Measurements from ENCODE around the gene GJC2. TPM values are rescaled to one million over a fixed set of nuclear protein-coding genes. Genes with fewer than 3 reads are reported as not detected.
A peak's percentile ranks its signal among the peaks of the same experiment; 100 is the strongest.

Gene GJC2
- total and polyA plus RNA-seq, 3 experiments from 2014 or later: 0.57 to 1.1 TPM; not detected in 1

DNA sequence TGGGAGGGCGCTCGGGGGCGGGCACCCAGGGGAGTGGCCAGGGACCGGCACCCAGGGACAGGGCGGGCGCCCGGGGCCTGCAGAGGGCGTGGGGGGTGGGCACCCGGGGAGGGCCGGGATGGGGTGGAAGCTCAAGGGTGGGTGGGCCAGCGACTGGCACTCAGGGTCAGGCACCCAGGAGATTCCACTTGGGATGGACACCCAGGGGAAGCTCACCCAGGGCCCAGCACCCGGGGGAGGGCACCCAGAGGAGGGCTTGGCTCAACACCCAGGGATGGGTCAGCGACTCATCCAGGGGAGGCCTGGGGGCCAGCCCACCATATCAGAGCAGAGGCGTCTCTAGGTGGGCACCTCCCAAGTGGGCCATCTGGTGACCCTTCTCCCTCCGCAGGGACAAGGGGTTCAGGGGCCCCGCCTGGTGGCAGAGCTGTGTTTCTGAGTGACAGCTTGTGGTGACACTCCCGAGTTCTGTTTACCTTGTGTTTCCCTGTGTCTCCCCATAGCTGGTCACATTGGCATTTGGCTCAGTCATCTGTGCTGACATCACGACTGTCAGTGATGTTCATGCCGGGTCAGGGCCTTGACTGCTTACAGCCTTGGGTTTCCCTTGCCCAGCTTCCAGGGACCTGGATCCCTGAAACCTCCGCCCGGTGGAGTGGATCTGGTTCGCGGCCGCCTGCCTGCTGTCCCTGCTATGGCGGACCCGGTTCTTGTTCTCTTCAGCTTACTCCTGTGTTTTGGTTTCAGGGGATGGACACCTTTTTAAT, 16.6 kb downstream of the GJC2 start:
- peak overlapping the region; percentile 83 for H3K4me3 ChIP-seq (ENCODE audit: low read length)
- H3K36me3 Mint-ChIP-seq: peaks cover 0 to 25% (median 2%) of the 10 kb centered on the region in 3 donors
- H3K27me3 Mint-ChIP-seq: no peaks in the 10 kb centered on the region
- H3K4me3 Mint-ChIP-seq: peak overlapping the region; percentile 79 to 95 (median 84)
- H3K4me1 ChIP-seq (ENCODE audit: insufficient read depth, low read length): peaks cover 34% of the 10 kb centered on the region
- POLR2A ChIA-PET: interaction anchor here (0.6 to 4.8 kb wide), 5 partner anchors 27 to 291 kb away, joined by 3 to 69 read pairs (median 4); partner anchors contain the start of genes GUK1 and TRIM11
- CTCF ChIA-PET: interaction anchor here (0.8 to 8.2 kb wide), 22 partner anchors 9 to 602 kb away, joined by 3 to 59 read pairs (median 5); partner anchors contain the start of genes GUK1 and MRPL55
- peak in 4 of 5 donors; percentile 47 to 78 (median 58) for DNase-seq
- H3K27ac Mint-ChIP-seq: peak overlapping the region; percentile 87 to 96 (median 94)
- H3K4me1 Mint-ChIP-seq: peaks cover 28 to 63% (median 51%) of the 10 kb centered on the region in 3 donors
- no peaks in the 10 kb centered on the region for H3K9me3 ChIP-seq (ENCODE audit: low read length)
- no peaks in the 10 kb centered on the region for H3K9me3 Mint-ChIP-seq
- peak overlapping the region; percentile 97 for H3K27ac ChIP-seq (ENCODE audit: low read depth, low read length)
- no peaks in the 10 kb centered on the region for H3K27me3 ChIP-seq (ENCODE audit: insufficient read depth, low read length, poor library complexity, severe bottlenecking)
- no peaks in the 10 kb centered on the region for H3K36me3 ChIP-seq (ENCODE audit: insufficient read depth, low read length)

DNA sequence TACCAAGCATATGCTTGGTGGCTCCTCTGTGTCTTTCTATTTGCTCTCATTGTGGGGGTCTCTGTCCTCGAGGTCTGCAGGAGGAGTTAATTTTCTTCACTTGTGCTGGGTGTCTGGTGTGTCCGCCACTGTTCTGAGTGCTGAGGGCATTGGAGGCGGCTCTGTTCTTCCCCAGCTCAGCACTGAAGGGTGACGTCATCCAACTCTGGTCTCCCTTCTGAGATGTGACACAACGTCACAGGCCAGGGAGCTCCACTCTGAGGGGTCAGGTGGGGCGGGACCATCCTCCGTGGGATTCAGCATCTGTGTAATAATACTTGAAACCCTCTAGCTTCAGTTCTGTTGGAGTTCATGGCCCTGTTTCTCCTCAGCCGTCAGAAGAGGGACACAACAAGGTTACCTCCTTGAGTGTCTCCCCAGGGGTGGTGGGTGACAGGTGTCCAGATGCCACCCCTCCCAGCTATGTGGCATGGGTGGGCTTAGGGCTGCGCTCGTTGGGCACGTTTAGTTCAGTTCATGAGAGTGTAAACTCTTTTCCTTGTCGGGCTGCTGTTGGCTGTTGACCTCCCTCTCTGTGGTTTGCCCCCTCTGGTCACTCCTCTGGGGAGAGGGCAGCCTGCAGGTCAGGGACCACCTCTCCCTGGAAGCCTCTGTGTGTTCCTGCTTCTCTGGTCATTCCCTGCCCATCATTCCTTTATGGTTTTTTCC, 19.0 kb downstream of the GJC2 start:
- Mint-ChIP-seq H3K27ac (peak overlapping the region in 6 of 8 donors; percentile 55 to 96 (median 77)), H3K36me3 (peaks cover 0 to 35% (median 3%) of the 10 kb centered on the region in 3 donors), H3K4me3 (peak overlapping the region in 1 of 7 donors; percentile 16), H3K4me1 (peaks cover 28 to 62% (median 51%) of the 10 kb centered on the region in 3 donors), H3K9me3 (no peaks in the 10 kb centered on the region), H3K27me3 (no peaks in the 10 kb centered on the region)
- no peak for DNase-seq
- no peaks in the 10 kb centered on the region for H3K36me3 ChIP-seq (ENCODE audit: insufficient read depth, low read length)
- CTCF ChIA-PET: interaction anchor here (2.2 to 8.2 kb wide), 3 partner anchors 11 to 38 kb away, joined by 5 to 59 read pairs (median 17); no protein-coding TSS in a partner anchor
- no peaks in the 10 kb centered on the region for H3K9me3 ChIP-seq (ENCODE audit: low read length)
- POLR2A ChIA-PET: no interaction called here
- no peaks in the 10 kb centered on the region for H3K27me3 ChIP-seq (ENCODE audit: insufficient read depth, low read length, poor library complexity, severe bottlenecking)
- H3K4me3 ChIP-seq (ENCODE audit: low read length): no peak overlapping the region
- H3K27ac ChIP-seq (ENCODE audit: low read depth, low read length): no peak overlapping the region
- peaks cover 16% of the 10 kb centered on the region for H3K4me1 ChIP-seq (ENCODE audit: insufficient read depth, low read length)

DNA sequence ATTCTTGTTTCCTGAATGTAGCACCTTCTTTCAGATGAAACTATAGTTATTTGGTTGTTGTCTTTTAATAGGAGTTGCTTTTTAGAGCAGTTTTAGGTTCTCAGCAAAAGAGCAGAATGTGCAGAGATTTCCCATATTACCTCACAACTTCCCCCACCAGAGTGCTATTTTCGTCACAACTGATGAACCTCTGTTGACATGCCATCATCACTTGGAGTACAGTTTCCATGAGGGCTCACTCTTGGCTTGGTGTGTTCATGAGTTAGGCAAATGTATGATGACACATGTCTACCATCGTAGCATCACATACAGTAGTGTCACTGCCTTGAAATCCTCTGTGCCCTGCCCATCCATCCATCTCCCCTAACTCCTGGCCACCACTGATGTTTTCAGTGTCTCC, 19.6 kb downstream of the GJC2 start:
- no peaks in the 10 kb centered on the region for H3K27me3 Mint-ChIP-seq
- peaks cover 0 to 35% (median 3%) of the 10 kb centered on the region in 3 donors for H3K36me3 Mint-ChIP-seq
- Histone ChIP-seq H3K9me3 (ENCODE audit: low read length) (no peaks in the 10 kb centered on the region), H3K4me3 (ENCODE audit: low read length) (no peak overlapping the region), H3K4me1 (ENCODE audit: insufficient read depth, low read length) (peaks cover 15% of the 10 kb centered on the region), H3K36me3 (ENCODE audit: insufficient read depth, low read length) (no peaks in the 10 kb centered on the region), H3K27me3 (ENCODE audit: insufficient read depth, low read length, poor library complexity, severe bottlenecking) (no peaks in the 10 kb centered on the region), H3K27ac (ENCODE audit: low read depth, low read length) (no peak overlapping the region)
- H3K4me3 Mint-ChIP-seq: no peak overlapping the region
- CTCF ChIA-PET: interaction anchor here (8.2 kb wide), 1 partner anchor 38 kb away, joined by 59 read pairs; no protein-coding TSS in a partner anchor
- POLR2A ChIA-PET: no interaction called here
- H3K9me3 Mint-ChIP-seq: no peaks in the 10 kb centered on the region
- peak overlapping the region in 5 of 8 donors; percentile 31 to 96 (median 55) for H3K27ac Mint-ChIP-seq
- peaks cover 23 to 56% (median 46%) of the 10 kb centered on the region in 3 donors for H3K4me1 Mint-ChIP-seq
- DNase-seq: no peak

DNA sequence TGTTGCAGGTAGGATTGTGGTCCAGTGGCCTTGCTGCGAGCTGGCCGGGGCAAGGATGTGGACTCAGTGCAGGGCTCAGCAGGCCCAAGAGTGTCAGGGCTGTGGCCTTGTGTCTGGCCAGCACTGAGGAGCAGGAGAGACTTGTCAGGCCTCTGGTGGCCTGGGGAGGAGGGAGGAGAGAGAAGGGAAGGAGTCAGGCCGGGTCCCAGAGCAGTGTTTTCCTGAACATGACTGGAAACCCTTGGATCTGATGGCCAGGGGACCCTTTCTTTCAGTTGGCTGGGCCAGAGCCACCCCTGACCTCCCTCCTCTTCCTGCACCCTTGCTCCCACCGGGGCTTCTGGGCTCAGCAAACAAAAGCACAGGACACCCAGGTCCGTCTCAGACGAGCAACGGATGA, 20.9 kb downstream of the GJC2 start:
- ChIA-PET POLR2A (no interaction called here), CTCF (interaction anchor here (8.2 kb wide), 1 partner anchor 40 kb away, joined by 59 read pairs; no protein-coding TSS in a partner anchor)
- H3K27ac Mint-ChIP-seq: peak overlapping the region in 2 of 8 donors; percentile 42 to 47

DNA sequence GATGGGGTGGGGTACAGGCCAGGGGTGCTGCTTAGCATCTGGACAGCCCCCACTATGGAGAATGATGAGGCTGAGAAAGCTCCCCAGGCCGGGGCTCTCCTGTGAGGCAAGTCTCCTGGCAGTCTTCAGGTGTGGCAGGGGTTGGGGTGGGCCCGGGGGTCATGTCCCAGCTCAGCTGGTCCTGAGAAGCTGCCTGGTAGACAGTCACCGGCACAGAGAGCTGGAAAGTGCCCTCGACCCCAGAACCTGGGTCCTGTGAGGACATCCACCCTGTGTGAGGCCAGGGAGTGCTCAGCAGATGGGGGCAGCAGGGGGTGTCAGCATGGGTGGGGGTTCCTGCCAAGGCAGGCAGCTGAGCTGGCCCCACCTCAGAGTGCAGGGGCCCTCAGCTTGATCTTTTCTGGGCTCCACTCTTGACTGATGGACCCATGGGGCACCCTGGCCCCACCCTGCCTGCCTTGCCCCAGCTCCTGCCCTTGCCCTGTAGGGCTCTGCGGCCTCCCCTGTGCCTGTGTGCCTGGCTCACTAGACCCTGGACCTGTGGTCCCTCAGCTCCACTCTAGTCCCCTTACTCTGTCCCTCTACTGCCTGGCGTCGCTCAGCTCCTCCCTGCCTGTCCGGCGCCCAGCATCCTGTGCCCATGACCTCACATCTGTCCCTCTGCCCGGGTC, 21.6 kb downstream of the GJC2 start:
- H3K4me3 Mint-ChIP-seq: no peak overlapping the region
- Histone ChIP-seq H3K4me1 (ENCODE audit: insufficient read depth, low read length) (peaks cover 8% of the 10 kb centered on the region), H3K27me3 (ENCODE audit: insufficient read depth, low read length, poor library complexity, severe bottlenecking) (no peaks in the 10 kb centered on the region), H3K4me3 (ENCODE audit: low read length) (no peak overlapping the region), H3K36me3 (ENCODE audit: insufficient read depth, low read length) (no peaks in the 10 kb centered on the region), H3K9me3 (ENCODE audit: low read length) (no peaks in the 10 kb centered on the region), H3K27ac (ENCODE audit: low read depth, low read length) (no peak overlapping the region)
- H3K27ac Mint-ChIP-seq: peak overlapping the region in 4 of 8 donors; percentile 14 to 50 (median 36)
- CTCF ChIA-PET: interaction anchor here (8.2 kb wide), 1 partner anchor 40 kb away, joined by 59 read pairs; no protein-coding TSS in a partner anchor
- POLR2A ChIA-PET: no interaction called here
- H3K27me3 Mint-ChIP-seq: no peaks in the 10 kb centered on the region
- peak in 1 of 5 donors; percentile 40 for DNase-seq
- no peaks in the 10 kb centered on the region for H3K9me3 Mint-ChIP-seq
- peaks cover 17 to 42% (median 36%) of the 10 kb centered on the region in 3 donors for H3K4me1 Mint-ChIP-seq
- H3K36me3 Mint-ChIP-seq: peaks cover 0 to 38% (median 3%) of the 10 kb centered on the region in 3 donors

More for the DNA sequence above, 20.9 kb downstream of the GJC2 start:
- H3K4me1 Mint-ChIP-seq: peaks cover 17 to 45% (median 36%) of the 10 kb centered on the region in 3 donors
- H3K4me3 Mint-ChIP-seq: no peak overlapping the region
- peak in 1 of 5 donors; percentile 16 for DNase-seq
- no peak overlapping the region for H3K27ac ChIP-seq (ENCODE audit: low read depth, low read length)
- no peaks in the 10 kb centered on the region for H3K9me3 Mint-ChIP-seq
- H3K4me1 ChIP-seq (ENCODE audit: insufficient read depth, low read length): peaks cover 9% of the 10 kb centered on the region
- no peaks in the 10 kb centered on the region for H3K9me3 ChIP-seq (ENCODE audit: low read length)
- no peaks in the 10 kb centered on the region for H3K27me3 ChIP-seq (ENCODE audit: insufficient read depth, low read length, poor library complexity, severe bottlenecking)
- H3K36me3 ChIP-seq (ENCODE audit: insufficient read depth, low read length): no peaks in the 10 kb centered on the region
- H3K27me3 Mint-ChIP-seq: no peaks in the 10 kb centered on the region
- H3K4me3 ChIP-seq (ENCODE audit: low read length): no peak overlapping the region
- H3K36me3 Mint-ChIP-seq: peaks cover 0 to 37% (median 3%) of the 10 kb centered on the region in 3 donors

DNA sequence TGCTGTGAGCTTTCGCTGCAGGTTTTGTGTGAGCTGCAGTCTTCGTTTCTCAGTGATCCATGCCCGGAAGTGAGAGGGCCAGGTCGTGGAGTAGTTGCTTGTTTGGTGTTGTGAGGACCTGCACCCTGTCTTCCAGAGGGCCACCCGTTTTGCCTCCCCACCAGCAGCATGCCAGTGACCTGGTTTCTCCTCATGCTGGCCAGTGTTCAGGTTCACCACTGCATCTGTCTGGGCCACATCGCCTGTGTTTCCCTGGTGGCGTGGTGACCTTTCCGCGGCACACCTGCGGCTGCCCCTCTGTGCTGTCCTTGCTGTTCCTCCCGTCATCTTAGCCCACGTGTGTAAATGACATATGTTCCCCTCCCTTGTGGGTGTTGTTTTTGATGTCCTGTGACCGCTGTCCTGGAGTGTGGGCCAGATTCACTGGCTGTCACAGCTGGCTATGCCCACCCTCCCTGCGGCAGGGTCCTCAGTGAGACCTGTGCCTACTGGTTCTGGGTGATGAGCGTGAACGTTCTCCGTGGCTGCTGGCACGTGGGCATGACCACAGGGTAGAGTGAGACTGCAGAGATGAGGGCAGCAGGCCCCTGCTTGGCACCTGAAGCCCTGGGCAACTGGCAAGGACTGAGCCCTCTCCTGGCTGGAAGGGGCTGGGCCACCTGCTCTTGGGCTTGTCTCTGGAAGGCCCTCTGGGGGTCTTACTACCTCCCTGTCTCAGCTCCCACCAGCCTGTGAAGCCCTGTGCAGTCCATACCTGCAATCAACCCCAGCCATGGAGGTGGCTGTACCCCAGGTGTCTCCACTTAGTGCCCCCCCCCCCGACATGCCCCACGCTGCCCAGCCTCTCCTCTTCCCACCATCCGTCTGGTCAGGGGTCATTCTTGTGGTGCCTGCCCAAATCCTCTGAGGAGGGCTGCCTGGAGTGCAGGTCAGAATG, 23.1 kb downstream of the GJC2 start:
- Mint-ChIP-seq H3K36me3 (peaks cover 0 to 40% (median 4%) of the 10 kb centered on the region in 3 donors), H3K27me3 (no peaks in the 10 kb centered on the region), H3K27ac (peak overlapping the region in 5 of 8 donors; percentile 33 to 81 (median 61)), H3K4me3 (peak overlapping the region in 1 of 7 donors; percentile 60), H3K9me3 (no peaks in the 10 kb centered on the region), H3K4me1 (peaks cover 12 to 30% (median 26%) of the 10 kb centered on the region in 3 donors)
- Histone ChIP-seq H3K9me3 (ENCODE audit: low read length) (no peaks in the 10 kb centered on the region), H3K27me3 (ENCODE audit: insufficient read depth, low read length, poor library complexity, severe bottlenecking) (no peaks in the 10 kb centered on the region), H3K4me3 (ENCODE audit: low read length) (no peak overlapping the region), H3K27ac (ENCODE audit: low read depth, low read length) (no peak overlapping the region), H3K36me3 (ENCODE audit: insufficient read depth, low read length) (no peaks in the 10 kb centered on the region), H3K4me1 (ENCODE audit: insufficient read depth, low read length) (no peaks in the 10 kb centered on the region)
- ChIA-PET POLR2A (no interaction called here), CTCF (interaction anchor here (8.2 kb wide), 1 partner anchor 42 kb away, joined by 59 read pairs; no protein-coding TSS in a partner anchor)
- peak in 1 of 5 donors; percentile 18 for DNase-seq
